ENCODE results near the gene HNRNPM.
"Not testable (repeated sequence)": the region's sequence is repeated elsewhere in the genome, so short reads cannot be mapped to it uniquely, and the experiment has no call there.

The HNRNPM gene

GRCh38 chr19:8429044-8429443, 15.7 kb upstream of the HNRNPM start:
- DNase-seq = no peak

- DNase-seq = no peak
Observed at GRCh38 chr19:8429826-8430225, 14.9 kb upstream of the HNRNPM start.

DNA sequence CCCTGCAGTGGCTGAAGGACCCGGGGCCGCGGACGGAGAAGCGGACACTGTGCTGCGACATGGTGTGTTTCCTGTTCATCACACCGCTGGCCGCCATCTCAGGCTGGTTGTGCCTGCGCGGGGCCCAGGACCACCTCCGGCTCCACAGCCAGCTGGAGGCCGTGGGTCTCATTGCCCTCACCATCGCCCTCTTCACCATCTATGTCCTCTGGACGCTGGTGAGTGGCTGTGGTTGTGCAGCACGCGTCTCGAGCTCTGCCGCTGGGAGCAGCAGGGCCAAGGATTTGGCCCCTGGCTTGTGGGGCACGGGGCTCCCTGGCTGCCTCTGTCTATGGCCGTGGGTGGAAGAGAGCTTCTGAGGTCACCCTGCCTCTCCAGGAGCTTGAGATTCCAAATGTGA, 14.1 kb upstream of the HNRNPM start:
- no peak for DNase-seq

GRCh38 chr19:8438236-8438635, 6.5 kb upstream of the HNRNPM start:
- DNase-seq = no peak

DNA sequence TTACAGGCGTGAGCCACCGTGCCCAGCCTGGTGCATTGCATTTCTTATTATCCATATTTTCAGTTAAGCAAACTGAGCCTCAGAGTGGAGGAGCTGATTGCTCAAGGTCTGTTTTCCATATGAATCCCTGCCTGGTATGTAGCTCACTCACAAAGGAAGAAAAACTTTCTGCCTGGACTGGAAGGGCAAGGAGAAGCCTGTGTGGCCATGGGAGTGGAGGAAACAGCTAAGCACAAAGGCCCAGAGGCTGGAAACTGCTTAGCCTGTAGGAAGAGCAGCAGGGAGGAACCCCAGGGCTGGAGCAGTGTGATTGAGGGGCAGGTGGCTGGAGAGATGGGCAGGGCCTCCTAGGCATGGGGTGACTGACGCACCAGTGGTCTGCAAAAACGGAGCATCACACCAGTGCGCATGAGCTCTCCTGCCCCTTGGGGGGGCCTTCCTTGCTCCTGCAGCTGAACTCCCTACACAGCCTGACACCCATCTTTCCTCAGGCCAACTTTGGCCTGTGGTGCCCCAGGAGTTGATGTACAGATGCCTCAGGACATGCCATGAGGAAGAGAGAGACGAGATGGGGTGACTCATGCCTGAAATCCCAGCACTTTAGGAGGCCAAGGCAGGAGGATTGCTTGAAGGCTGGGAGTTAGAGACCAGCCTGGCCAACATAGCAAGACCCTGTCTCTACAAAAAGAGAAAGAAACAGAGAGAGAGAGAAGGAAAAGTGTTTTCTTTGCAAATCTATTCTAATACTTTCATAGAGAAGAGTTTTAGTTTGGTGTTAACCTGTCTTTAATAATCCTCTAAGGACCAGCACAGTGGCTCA, 2.8 kb upstream of the HNRNPM start:
- DNase-seq = no peak

DNA sequence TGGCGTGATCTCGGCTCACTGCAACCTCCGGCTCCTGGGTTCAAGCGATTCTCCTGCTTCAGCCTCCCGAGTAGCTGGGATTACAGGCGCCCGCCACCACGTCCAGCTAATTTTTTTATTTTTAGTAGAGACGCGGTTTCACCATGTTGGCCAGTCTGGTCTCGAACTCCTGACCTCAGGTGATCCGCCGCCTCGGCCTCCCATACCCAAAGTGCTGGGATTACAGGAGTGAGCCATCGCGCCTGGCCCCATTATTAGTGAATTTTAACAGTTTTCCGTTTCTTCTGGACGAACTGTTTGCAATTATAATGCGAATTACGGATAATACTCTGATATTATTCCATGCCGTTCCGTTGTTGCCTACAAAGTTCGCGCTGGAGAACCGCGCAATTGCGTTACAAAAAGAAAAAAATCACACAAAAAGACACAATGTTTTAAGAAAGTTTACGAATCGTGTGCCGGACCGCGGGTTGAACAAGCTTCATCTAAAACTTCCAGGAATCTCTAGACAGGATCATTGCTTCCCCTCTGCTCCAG, 567 bp upstream of the HNRNPM start:
- DNase-seq = not testable (repeated sequence)

DNA sequence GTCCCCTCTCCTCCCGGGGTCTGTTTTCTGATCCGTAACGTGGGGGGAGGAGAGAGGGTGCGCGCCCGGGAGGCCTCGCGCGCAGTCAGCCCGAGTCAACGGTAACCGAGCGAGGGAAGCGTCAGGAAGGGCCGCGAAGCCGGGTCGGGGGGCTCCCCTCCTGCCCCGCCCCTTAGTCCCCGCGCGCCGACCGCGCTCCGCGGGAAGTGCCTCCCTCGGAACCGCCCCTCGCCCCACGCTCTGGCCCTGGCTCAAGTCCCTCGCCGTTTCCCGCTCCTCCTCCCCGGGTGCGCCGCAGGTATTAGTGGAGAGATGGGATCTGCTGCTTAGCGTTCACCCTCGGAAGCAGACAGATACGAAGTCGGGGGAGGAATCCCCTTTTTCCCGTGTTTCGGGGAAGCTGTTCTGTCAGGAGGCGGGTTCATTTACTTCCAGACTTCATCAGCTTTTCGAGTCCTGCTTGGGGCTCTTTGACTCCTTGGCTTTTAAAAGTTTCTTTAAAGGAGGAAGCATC, 770 bp downstream of the HNRNPM start:
- DNase-seq = peak; percentile 69

DNA sequence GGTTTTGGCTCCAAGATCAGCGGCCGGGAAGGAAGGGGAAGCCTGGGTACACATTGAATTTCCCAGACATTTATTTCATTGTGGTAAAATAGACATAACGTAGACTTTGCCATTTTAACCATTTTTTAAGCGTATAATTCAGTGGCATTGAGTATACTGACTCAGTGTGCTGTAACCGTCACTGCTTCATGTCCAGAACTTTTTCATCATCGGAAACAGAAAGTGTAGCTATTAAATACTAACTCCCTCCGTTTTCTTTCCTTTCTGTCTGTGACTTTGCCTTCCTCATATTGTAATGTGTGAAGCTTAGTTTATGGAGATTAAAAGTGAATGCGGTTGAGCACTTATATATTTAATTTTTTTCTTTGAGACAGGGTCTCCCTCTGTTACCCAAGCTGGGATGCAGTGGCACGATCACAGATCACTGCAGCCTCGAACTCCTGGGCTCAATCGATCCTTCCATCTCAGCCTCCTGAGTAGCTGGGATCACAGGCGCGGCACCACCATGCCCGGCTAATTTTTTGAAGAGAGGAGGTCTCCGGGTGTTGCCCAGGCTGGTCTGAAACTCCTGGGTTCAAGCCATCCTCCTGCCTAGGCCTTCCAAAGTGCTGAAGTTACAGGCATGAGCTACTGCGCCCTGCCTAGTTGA, 1.4 kb downstream of the HNRNPM start:
- no peak for DNase-seq

GRCh38 chr19:8449830-8450229, 5.1 kb downstream of the HNRNPM start:
- DNase-seq = no peak

DNA sequence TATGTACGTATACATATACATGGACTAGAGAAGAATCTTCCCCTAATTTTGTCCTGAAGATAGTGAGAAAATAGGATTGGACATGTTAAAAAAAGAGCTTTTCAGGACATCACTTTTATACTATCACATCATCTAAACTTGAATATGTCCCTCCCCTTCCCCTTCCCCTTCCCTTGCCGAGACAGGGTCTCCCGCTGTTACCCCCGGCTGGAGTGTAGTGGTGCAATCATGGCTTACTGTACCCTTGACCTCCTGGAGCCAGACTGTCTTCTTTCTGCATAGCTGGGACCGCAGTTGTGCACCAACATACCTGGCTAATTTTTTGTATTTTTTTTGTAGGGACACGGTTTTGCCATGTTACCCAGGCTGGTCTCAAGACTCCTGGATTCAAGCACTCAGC, 6.6 kb downstream of the HNRNPM start:
- DNase-seq = no peak

DNA sequence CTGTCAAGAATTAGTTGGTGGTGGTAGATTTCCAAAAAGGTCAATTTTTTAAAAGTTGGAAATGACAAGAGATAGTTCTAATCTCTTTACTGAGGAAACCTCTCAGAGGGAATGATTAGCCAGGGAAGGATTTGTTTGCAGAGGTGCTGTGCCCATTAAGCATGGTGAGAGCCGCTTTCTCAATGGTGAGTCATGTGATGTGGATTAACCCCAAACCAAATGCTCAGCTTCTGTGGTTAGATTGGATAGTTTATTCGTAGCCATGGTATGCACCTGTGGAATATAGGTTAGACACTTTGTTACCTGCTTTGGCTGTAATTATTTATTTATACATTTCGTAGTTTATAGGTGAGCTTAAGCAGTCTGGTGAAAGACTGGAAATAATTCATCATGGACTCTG, 7.1 kb downstream of the HNRNPM start:
- DNase-seq = no peak

GRCh38 chr19:8452446-8453123, 7.8 kb downstream of the HNRNPM start:
- no peak for DNase-seq

DNA sequence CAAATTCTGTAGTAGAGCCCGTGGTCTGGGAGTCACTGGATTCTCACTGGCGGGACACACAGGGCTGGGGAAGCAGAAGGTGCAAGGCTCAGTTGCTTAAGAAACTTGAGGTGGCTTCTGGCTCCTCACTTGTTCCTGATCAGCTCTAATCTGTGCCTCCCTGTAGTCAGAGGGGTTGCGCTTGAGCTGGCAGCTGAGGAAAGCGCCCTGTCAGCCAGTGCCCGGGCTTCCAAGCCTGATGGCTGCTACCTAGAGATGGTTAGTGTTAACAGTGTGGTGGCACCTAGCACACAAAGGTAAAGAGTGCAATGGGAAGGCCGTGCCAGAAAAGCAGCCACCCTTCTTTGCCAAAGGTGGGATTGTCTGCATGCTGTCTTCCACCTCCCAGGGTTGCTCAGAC, 8.8 kb downstream of the HNRNPM start:
- no peak for DNase-seq

GRCh38 chr19:8454218-8454617, 9.4 kb downstream of the HNRNPM start:
- no peak for DNase-seq

DNA sequence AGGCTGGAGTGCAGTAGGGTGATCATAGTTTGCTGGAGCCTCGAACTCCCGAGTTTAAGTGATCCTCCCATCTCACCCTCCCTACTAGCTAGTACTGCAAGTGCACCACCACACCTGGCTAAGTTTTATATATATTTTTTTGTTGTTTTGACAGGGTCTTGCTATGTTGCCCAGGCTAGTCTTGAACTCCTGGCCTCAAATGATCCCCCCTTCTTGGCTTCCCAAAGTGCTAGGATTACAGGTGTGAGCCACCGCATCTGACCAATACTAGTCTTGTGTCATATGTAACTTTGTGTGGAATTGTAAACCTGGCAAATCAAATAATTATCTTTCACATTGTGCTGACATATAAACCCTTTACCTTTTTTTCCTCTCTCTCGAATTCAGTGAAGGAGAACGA, 10.2 kb downstream of the HNRNPM start:
- no peak for DNase-seq

DNA sequence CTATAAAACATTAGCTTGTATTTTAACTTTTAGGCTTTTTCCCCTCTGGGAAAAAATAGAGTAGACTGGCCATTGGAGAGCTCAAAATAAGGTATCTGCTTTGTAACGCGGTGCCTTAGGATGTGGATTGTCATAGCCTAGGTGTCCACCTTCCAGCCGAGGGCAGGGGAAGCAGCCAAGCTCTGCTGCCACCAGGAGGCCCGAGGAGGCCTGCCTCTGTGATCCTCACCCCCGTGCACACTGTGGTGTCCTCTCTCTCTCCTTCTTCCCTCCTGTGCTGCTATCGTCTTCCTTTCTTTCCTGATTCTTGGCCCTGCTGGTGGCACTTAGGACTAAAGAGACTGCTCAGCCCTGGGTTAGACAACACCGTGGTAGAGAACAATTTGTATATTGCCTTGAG, 11.3 kb downstream of the HNRNPM start:
- DNase-seq = no peak

DNA sequence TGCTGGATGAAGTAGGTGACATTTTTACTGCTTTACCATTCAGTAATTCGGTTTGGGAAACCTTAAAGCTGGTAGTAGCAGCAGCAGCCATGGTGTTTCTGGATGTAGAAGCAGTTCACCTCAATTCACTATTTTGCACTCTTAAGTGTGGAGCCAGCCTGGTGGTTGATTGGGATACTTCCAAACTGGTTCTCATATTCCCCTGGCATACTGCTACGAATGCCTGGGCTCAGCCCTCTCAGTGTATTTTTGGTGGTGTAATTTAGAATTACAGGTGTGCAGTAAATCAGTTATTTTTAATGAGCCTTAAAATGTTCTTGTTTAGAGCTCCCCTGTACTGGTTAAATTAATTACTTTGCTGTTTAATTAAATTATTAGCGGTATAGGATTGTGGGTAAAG, 12.4 kb downstream of the HNRNPM start:
- DNase-seq = no peak

DNA sequence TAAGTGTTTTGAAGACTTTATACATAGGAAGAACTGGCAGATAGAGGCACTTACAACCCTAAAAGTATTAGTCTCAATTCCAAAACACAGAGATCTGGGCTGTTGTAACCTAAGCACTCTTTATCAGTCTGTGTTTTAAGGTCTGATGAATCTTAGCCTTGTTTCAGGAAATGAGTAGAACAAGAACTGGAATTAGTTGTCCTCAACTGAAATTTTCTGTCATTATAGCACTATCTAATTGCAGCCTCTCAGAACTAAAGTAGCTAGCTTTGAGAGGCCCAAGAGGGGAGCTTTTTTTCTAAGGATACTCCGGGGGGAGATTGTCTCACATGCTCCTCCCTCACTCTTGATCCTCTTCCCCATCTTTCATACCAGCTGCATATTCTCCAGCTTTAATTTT, 13.1 kb downstream of the HNRNPM start:
- DNase-seq = no peak

DNA sequence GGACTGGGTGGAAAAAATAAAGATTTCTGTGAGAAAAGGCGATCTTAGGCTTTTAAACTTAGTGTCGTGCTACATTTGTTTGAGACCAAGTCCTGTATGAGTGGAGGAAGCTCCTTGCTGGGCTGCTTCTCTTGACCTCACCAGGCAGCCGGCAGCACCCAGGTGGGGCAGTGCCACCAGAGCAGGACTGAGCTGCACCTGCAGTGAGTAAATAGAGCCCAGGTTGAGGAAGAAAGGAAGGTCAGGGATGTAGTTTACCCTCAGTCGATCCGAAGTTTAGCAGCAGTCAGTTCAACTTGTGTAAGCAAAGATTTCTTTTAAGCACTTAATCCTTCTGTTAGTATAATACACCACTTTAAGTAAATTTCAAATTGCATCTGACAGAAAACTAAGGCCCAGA, 13.6 kb downstream of the HNRNPM start:
- no peak for DNase-seq

GRCh38 chr19:8459095-8459494, 14.3 kb downstream of the HNRNPM start:
- DNase-seq = no peak

DNA sequence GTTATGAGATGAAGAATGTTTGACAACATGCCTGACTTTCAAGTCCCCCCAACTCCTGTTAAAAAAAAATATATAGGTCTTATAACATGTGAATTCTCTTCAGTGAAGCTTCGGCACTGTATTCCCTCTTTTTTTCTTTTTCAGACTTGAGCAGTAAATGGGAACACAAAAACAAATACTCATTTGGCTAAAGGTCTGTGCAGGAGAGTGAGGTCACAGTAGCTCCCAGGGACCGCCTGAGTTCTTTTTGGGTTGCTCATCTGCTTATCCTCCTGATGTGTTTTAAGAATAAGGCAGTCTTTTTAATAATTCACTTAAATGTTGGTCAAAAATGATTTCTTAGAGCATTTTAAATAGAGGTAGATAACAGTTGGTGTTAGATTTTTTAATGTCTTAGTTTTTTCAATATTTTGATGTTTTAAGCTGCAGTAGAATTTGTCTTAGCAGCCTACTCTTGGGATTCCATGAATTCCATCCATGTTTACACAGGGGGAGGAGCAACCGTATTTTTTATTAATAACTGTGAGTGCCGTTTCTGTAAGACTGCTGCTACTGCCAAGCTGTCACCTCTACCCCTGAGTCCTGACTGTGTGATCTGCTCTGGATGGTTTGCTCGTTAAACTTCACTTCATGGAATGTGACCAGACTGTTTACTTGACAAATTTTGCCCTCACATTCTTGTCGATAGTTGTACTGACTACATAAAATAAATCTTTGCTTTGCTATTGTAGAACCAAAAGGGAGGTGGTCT, 14.9 kb downstream of the HNRNPM start:
- DNase-seq = no peak

DNA sequence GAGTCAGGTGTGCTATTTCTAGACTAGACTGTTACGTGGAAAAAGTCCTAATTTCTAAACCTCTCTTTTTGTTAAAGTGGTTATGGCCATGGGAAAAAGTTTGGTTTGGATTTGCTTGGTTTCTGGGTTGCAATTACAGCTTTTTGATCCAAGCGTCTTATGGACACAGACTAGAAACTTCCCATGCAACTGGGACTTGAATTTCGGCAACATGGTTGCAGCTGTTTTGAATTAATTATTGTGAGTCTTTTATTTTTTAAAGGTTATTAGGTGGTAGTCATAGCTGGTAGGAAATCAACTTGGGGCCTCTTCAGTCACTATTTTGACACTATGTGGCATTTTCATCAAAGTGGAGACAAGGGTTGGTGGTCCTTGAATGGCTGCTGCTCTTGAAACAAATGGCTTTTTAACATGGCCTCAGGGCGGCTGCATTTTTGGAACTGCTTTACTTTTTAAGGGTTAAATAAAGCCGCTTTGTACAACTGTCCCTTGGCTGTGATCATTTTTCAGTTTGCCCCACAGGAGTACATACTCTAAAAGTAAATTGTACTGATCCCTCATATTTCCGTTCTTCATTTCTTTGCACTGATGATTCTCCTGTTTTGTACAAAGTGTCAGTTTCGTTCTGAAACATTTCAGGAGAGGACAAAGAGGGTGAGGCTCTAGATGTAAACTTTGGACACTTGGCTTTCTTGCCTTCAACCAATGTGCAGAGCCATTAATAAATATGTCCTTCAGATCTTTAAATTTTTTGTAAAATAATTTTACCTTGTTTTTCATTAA, 15.9 kb downstream of the HNRNPM start:
- no peak for DNase-seq

Data from right hindlimb (tissue), 1 donor.